Central memory CD4-positive, alpha-beta T cell (primary cell): ENCODE results near the gene OR7C1.
"Not testable (repeated sequence)": the region's sequence is repeated elsewhere in the genome, so short reads cannot be mapped to it uniquely, and the experiment has no call there.

Source experiments
- DNase-seq: peaks from one replicate; pipeline ENCODE4 v3.0.0; 2022
- total RNA-seq, 3 experiments: gene quantifications; one replicate each; lab custom pipeline; 2026; lab: John Stamatoyannopoulos, UW

OR7C1 gene
- 0 reads per million in 3 experiments for total RNA-seq

- no peak for DNase-seq
These were observed at the start of gene OR7C1, which contains the start of gene OR7A5 for GRCh38 chr19:14835011-14835410. Gene OR7C1, minus strand, starts transcription at chr19:14835185. Its CDS starts 35,049 bp downstream, at chr19:14800136. Gene OR7A5, minus strand, starts transcription at chr19:14835185. Its CDS starts 6,944 bp downstream, at chr19:14828241.

GRCh38 chr19:14871619-14872230, 36.7 kb upstream of the OR7C1 start:
- DNase-seq, result no peak

- no peak for DNase-seq
These were observed 33.5 kb upstream of the OR7C1 start for GRCh38 chr19:14868497-14868896.

GRCh38 chr19:14848822-14849221, 13.8 kb upstream of the OR7C1 start, which contains the start of gene OR7A10:
Gene OR7A10, minus strand, starts transcription at chr19:14848922. Its CDS starts 7,045 bp downstream, at chr19:14841877.
- no peak for DNase-seq

- DNase-seq, result no peak
These were observed 8.6 kb upstream of the OR7C1 start for GRCh38 chr19:14843578-14843977.

GRCh38 chr19:14843169-14843568, 8.2 kb upstream of the OR7C1 start:
- DNase-seq, result no peak

GRCh38 chr19:14840206-14840605, 5.2 kb upstream of the OR7C1 start:
- DNase-seq, result no peak

- DNase-seq, result no peak
These were observed 2.4 kb upstream of the OR7C1 start for GRCh38 chr19:14837391-14837790.

- DNase-seq, result no peak
These were observed 4.3 kb downstream of the OR7C1 start for GRCh38 chr19:14830702-14831101.

- DNase-seq, result no peak
These were observed 9.0 kb downstream of the OR7C1 start for GRCh38 chr19:14826006-14826405.

GRCh38 chr19:14821937-14822336, 13.0 kb downstream of the OR7C1 start:
- DNase-seq, result no peak

GRCh38 chr19:14818588-14818987, 16.4 kb downstream of the OR7C1 start:
- no peak for DNase-seq

- no peak for DNase-seq
These were observed 17.9 kb downstream of the OR7C1 start for GRCh38 chr19:14817052-14817451.

GRCh38 chr19:14814982-14815652, 19.9 kb downstream of the OR7C1 start:
- no peak for DNase-seq

GRCh38 chr19:14809272-14810057, 25.5 kb downstream of the OR7C1 start:
- no peak for DNase-seq

GRCh38 chr19:14804765-14805164, 30.2 kb downstream of the OR7C1 start:
- DNase-seq, result no peak

GRCh38 chr19:14798760-14799159, 36.2 kb downstream of the OR7C1 start:
- DNase-seq, result no peak

GRCh38 chr19:14796021-14796420, 39.0 kb downstream of the OR7C1 start:
- no peak for DNase-seq

- DNase-seq, result no peak
These were observed 39.8 kb downstream of the OR7C1 start for GRCh38 chr19:14795078-14795721.

GRCh38 chr19:14792250-14792649, 42.7 kb downstream of the OR7C1 start:
- not testable (repeated sequence) for DNase-seq

- DNase-seq, result no peak
These were observed 48.5 kb downstream of the OR7C1 start for GRCh38 chr19:14786421-14786851.

GRCh38 chr19:14785102-14785793, 49.7 kb downstream of the OR7C1 start:
- not testable (repeated sequence) for DNase-seq
